DOHH2 (cell line): ENCODE measurements around the gene TACC2.

ENCODE experiments used
- EZH2phosphoT487 ChIP-seq: fragments of 200-600 bp; sonication (generic); IDR thresholded peaks from 2 replicates; pipeline ENCODE4 v1.6.1; 2017; ENCODE audit warnings: borderline replicate concordance, mild to moderate bottlenecking, antibody characterized with exemption, low read length, moderate library complexity, mixed read lengths
- TF ChIP-seq, protein P1 (sequence below): fragments of 200-600 bp; sonication (generic); IDR thresholded peaks from one replicate; pipeline ENCODE4 v1.5.1; 2014; ENCODE audit warnings: antibody characterized with exemption, mild to moderate bottlenecking, low read depth, low read length; ENCODE audit not compliant: poor library complexity, severe bottlenecking

DNA sequence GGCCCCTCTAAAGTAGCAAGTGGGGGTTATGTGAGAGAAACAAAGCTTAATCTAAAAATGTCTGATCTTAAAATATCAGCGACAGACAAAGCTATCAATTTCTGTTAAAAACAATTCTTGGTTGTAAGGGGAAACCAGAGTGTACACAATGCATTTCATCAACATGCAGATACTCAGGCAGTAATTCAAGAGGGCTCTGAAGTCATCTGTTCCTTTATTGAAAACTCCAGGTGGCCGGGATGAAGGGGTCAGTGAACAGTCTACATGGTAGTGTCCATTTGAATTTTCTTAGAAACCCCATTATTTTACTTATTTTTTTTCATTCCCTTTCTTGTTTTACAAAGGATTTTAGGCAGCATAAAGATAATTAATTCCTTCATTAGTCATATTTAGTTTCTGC, 245.5 kb downstream of the TACC2 start:
- TF ChIP-seq, protein P1, sequence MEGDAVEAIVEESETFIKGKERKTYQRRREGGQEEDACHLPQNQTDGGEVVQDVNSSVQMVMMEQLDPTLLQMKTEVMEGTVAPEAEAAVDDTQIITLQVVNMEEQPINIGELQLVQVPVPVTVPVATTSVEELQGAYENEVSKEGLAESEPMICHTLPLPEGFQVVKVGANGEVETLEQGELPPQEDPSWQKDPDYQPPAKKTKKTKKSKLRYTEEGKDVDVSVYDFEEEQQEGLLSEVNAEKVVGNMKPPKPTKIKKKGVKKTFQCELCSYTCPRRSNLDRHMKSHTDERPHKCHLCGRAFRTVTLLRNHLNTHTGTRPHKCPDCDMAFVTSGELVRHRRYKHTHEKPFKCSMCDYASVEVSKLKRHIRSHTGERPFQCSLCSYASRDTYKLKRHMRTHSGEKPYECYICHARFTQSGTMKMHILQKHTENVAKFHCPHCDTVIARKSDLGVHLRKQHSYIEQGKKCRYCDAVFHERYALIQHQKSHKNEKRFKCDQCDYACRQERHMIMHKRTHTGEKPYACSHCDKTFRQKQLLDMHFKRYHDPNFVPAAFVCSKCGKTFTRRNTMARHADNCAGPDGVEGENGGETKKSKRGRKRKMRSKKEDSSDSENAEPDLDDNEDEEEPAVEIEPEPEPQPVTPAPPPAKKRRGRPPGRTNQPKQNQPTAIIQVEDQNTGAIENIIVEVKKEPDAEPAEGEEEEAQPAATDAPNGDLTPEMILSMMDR, result no peak
- TF ChIP-seq EZH2phosphoT487, result no peak
